NCI-H2081 (cell line): ENCODE data around the gene ZNF346.

Source experiments
- DNase-seq, 2 experiments: peaks; one replicate each; lab custom pipeline; 2025; lab: John Stamatoyannopoulos, UW

ZNF346 gene

DNA sequence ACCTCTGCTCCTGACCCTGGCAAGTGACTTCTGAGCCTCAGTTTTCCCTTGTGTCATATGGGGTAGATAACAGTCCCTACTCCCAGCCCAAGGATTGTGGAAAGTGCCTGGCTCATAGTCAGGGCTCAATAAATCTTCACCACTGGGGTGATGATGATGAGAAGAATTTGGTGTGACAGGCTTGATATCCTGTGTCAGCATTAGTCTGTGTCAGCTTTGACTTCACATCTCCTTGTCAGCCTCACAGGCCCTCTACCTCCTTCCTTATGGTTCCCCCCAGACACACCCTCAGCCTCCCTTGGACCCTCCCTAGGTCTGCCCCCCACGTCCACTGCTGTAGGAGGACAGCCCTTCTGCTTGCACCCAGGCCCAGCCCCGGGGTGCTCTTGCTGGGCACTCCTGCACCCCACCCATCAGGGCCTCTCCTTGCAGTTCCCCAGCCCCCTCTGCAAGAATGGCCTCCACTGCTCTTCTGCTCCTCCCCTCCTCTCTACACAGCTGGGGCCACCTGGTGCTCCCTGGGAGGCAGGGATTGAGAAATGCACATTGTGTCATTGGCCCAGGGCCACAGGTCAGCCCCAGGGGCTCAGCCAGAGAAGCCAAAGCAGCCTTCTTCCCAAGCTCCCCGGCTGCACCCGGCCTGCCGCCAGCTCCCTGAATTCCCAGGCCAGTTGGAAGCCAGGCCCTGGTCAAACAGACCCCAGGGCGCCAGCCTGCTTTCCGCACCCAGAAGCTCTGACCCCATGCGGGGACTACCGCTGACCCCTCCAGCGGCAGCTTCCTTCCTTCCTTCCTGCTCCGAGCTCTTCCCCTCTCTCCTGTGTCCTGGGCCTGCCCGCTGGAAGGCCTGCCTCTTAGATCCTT lies 72.0 kb downstream of the ZNF346 start:
- DNase-seq = no peak

DNA sequence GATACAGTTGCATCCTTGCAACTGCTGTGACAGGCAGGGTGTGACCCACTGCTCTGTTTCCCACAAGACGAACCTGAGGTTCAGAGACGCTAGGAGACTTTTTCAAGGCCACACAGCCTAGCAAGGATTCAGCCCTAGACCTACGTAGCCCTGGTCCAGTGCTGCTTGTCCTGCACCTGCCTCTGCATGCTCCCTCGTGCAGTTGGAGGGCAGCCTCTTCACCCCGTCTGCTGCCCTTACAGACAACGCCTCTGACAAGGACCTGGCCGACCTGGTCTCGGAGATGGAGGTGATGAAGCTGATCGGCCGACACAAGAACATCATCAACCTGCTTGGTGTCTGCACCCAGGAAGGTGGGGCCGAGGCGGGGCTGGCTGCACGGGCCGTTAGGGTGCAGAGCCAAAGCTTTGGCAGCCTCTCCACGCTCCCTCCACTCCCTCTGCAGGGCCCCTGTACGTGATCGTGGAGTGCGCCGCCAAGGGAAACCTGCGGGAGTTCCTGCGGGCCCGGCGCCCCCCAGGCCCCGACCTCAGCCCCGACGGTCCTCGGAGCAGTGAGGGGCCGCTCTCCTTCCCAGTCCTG lies 72.7 kb downstream of the ZNF346 start:
- no peak for DNase-seq

DNA sequence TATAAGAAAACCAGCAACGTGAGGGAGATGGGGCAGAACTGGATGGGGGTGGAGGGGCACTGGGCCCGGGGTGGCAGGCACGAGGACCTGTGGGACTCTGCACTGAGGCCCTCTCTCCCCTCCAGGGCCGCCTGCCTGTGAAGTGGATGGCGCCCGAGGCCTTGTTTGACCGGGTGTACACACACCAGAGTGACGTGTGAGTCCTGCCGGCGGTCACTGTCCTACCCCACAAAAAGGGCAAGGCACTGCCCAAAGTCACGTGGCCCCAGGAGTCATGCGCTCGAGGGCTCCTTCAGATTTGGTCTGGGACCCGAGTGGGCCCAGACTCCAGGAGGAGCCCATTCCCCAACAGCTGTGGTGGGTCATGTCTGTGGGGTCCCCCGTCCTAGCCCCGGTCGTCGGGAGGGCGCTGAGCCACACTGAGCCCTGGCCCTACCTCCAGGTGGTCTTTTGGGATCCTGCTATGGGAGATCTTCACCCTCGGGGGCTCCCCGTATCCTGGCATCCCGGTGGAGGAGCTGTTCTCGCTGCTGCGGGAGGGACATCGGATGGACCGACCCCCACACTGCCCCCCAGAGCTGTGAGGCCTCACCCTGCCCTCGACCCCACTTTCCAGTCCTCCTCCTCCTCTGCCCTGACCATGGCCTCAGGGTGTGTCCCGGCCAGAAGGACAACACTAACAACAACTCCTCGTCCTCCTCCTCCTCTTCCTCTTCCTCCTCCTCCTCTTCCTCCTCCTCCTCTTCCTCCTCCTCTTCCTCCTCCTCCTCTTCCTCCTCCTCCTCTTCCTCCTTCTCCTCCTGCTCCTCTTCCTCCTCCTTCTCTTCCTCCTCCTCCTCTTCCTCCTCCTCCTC lies 73.9 kb downstream of the ZNF346 start:
- DNase-seq = no peak

DNA sequence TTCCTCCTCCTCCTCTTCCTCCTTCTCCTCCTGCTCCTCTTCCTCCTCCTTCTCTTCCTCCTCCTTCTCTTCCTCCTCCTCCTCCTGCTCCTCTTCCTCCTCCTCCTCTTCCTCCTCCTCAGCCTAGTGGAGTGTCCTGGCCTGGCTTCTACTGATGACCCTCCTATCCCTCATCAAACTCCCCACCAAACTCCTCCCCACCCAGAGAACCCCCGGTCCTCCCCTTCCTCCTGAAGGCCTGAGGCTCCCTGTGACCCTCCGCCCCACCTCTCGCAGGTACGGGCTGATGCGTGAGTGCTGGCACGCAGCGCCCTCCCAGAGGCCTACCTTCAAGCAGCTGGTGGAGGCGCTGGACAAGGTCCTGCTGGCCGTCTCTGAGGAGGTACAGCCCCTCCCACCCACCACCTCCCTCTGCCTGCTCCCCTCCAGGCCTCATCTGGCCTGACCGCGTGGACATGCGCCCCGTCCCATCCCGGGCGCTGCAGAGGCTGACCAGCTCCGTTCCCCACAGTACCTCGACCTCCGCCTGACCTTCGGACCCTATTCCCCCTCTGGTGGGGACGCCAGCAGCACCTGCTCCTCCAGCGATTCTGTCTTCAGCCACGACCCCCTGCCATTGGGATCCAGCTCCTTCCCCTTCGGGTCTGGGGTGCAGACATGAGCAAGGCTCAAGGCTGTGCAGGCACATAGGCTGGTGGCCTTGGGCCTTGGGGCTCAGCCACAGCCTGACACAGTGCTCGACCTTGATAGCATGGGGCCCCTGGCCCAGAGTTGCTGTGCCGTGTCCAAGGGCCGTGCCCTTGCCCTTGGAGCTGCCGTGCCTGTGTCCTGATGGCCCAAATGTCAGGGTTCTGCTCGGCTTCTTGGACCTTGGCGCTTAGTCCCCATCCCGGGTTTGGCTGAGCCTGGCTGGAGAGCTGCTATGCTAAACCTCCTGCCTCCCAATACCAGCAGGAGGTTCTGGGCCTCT lies 74.8 kb downstream of the ZNF346 start:
- DNase-seq = no peak

DNA sequence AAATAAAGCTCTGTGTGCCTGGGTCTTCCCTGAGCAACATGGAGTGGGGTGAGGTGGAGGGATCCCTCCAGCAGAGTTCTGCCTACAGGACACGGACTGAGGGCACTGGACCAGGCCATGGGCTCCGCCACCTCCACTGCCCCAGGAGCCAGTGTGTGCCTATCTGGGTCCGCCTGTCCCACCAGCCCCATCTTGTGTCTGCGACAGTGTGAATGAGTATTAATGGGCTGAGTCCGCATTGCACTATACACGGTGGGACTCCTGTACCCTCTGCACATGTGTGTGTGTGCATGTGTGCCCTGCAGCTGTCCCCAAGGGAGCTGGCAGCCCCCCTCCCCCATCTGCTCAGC lies 75.6 kb downstream of the ZNF346 start:
- no peak for DNase-seq

DNA sequence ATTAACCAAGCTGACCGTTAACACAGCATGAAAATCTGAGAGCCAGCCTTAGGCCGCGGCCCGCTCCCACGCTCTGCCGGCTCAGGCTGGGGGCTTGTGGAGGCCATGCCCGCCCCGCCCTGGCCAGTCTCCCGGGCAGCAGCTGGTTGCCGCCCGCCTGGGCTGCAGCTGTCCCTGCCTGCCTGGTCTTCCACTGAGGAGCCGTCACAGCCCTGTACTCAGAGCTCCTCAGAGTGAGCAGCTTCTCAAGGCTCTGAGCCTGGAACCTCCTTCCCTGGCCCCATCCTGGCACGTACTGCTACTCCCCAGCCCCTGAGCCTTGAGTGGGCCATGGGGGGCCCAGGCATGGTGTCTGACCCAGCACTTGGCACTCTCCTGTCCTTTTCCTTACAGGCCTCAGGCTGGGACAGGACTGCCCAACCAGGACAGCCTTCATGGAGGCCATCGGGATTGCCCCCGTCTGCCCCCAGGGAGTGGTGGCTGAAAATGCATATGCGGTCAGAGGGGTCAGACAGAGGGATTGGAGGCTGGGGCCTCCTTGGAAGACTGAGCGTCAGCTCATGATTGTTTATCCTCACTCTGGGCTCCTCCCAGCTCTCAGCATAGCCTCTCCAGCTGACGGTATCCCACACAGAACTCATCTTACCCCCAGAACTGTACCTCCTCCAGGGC lies 76.1 kb downstream of the ZNF346 start:
- no peak for DNase-seq

DNA sequence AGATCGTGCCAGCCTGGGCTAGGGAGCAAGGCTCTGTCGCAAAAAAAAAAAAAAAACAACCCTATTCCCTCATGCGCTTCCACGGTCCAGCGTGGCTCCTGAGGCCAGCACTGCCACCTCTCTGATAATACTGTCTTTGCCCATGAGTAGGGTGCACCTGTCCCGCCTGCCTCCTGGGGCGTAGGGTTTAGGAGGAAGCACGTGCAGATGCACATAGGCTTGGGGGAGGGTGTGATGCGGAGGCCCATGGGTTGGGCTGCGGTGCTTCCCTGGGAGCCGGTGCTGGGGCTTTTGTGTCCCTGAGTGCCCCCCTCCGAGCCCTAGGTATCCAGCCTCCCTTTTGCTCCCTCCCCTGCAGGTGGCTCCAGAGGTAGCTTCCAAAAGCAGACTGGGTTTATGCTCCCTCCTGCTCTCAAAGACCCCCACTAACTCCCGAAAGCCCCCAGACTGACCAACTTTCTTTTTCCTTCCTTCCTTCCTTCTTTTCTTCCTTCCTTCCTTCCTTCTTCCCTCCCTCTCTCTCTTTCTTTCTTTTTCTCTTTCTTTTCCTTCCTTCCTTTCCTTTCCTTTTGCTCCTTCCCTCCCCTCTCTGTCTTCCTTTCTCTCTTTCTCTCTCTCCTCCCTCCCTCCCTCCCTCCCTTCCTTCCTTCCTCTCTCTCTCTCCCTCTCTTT lies 77.1 kb downstream of the ZNF346 start:
- DNase-seq = peak in 1 of 2 experiments; percentile 7

DNA sequence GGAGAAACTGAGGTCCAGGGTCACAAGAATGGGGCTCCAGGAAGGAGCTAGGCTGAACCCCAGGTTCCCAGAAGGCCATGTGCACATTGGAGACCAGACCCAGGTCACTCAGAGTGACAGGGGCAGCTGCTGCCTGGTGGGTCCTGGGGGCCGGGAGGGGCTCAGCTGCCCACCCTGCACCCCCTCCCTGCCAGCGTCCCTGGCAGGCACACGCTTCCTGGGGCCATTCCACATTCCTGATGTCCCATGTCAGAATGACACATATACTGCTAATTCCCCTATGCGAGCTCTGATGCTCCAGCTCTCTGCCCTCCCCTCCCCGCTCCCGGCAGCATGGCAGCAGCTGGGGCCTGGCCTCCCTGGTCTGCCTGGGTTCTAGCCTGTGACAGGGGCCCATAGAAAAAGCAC lies 78.2 kb downstream of the ZNF346 start:
- no peak for DNase-seq

DNA sequence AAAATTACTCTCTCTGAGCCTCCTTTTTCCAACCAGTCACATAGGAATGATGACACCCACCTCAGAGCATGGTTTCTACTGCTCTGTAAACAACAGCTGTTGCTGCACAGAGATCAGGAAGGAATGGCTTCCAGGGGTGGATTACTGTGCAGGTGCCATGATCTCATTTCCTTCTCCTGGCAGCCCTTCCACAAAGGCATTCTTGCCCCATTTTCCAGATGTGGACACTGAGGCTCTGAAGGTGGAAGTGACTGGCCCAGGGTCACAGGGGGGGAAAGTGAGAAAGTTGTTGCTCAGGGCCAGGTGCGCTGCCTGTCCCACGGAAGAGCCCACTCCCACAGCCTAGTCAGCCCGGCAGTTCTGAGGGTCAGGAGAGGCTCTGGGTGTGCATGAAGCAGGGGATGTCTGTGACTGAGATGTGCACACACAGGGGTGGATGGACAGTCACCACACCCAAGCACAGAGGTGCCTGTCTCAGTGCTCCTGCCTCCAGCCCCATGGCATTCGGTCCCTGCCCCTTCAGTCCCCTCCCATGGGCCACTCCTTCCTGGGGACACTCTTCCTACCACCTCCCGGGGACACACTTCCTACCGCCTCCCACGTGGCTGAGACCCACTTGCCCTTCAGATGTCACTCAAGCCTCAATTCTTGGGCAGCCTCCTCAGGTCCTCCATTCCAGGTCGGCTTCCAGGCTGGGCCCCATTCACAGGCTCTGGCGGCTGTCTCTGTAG lies 81.2 kb downstream of the ZNF346 start:
- peak in 1 of 2 experiments; percentile 16 for DNase-seq

DNA sequence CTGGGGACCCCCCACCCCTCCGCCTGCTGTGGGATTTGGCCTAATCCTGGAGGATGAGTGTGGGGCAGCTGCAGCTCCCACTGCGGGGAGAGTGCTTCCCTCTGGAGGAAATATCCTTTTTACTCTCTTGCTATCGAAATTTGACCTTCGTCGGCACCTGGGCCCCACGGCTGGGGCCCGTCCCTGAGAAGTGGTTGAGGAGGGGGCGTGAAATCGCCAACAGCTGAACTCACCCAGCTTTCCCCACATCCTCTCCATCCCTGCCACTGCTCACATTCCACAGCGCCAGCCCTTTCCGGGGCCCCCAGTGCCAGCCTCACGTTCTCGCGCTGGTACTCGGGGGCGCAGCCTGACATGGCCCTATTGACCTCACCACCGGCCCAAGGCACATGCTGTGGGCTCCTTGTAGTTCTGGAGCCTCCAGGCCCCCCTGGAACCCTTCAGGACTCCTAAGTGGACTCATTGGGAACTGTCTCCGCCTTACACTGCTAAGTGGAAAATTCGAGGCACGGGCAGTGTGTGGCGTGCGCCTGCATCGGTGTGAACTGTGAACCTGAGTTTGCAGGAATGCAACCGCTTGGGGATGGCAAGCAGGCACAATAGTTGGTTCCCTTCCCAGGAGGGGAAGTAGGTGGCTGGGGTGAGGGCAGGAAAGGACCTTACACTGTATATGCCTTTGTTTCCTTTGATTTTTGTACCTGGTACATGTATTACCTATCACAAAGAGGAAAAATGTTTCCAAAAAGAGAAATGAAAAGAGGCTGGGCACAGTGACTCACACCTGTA lies 83.4 kb downstream of the ZNF346 start:
- DNase-seq = no peak

DNA sequence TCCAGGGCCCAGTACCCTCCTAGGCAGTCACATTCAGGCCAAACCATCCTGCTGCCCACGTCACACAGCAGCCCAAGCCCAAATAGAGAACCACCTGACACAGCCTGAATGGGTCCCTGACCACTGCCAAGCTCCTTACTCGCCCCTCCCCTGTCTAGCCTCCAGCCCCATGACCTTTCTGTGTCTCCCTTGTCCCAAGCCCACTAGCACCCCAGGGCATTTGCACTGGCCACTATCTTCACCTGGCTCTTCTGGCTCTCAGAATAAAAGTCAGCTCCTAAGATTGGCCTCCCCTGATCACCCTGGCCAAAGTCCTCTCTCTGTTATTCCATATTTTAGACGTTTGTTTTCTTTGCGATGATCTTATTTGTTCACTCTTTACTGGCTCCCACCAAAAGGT lies 84.7 kb downstream of the ZNF346 start:
- no peak for DNase-seq

DNA sequence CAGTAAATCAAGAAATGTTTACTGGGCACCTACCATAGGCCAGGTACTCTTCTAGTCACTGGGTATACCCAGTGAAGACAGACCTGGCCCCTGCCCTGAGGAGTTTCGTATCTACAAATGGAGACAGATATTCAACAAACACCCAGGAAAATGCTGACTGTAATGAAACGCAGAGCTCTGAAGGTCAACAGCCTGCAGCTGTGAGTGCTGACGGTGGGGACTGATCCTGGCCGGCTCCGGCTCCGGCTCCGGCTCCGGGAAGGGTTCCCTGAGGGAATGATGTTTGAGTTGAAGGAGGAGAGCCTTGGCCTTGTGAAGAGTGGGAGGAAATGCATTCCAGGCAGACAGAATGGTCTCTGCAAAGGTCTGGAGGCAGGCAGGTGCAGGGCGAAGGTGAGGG lies 87.3 kb downstream of the ZNF346 start:
- DNase-seq = no peak

DNA sequence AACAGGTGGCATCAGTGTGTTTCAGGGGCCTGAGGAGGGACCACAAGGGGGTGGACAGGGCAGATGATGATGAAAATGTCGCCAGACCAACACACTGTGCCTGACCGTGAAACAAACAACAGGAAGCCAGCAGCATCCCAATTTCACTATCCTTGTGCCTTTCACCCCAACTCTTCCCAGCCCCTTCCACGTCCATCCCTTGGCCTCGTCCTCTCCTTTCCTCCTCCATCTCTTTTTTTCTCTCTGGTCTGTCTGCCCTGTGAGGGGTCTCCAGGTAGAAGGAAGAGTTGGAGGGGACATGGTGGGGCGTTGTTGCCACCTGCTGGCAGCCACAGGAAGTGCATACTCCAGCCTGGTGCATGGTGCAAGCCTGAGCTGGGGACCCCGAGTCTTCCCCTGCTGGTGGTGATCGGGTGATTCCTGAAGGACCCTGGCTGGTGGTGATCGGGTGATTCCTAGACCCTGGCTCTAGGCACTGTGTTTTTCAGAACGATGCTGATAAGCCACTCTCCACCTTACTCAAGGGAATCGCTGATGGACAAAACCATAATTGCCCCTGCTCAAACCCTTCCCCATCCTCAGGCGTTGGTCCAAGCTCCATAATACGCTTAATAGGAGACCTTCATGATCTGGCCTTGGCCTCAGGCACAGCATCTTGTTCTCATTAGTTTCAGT lies 89.4 kb downstream of the ZNF346 start:
- peak; percentile 53 to 61 for DNase-seq

DNA sequence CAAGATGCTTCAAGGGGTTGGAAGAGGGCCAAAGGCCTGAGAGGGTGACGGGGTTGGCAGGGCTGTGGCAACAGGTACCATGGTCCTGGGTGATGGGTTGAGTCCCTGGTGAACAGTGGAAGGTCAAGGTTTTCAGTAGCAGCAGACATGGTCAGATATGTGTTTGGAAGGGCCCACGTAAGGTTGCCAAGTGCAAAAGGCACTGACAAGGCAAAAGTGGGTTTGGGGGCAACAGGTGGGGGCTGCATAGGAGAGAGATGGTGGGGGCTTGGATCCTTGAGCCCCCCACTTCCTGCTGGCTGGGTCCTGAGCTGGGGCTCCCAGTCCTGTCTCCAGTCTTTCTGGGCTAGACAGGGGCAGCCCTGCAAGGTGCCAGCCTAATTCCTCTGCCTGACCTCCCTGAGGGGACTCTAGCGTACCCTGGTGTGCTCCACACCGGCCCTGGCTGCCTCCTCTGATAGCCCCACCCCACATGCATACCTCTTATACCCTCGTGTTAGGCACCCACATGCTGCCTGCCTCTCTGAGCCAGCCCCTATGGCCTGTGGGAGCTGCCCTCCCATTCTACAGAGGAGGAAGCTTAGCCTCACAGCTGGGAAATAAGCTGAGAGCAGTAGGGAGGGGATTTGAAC lies 90.2 kb downstream of the ZNF346 start:
- DNase-seq = no peak

DNA sequence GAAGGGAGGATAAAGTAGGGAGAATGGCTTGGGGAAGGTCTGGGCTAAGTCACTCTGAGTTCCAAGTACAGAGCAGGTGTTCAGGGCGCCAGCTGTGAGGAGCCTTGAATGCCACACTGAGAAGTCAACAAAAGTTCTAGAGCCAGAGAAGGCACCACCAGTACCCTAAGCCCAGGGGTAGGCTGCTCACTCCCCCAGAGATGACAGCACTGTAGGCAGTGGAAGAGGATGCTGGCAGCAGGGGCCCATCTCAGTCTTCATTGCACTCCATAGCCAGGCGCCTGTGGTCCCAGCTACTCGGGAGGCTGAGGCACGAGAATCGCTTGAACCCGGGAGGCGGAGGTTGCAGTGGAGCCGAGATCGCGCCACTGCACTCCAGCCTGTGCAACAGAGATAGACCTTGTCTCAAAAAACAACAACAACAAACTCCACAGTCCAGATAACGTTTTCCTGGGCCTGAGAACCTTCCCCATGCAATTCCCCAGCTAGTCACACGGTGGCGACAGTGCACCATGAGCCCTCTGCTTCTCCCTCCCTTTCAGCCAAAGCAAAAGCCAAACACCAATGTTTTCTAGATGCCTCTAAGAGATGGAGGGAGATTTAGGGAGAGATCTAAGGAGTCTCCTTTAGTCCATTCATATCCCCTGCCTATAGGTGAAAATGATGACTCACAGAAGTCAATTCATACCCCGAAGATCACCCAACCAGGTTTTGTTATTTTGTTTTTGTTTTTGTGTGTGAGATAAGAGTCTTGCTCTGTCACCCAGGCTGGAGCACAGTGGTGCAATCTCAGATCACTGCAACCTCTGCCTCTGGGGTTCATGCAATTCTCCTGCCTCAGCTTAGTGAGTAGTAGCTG lies 91.3 kb downstream of the ZNF346 start:
- peak; percentile 56 to 59 for DNase-seq

DNA sequence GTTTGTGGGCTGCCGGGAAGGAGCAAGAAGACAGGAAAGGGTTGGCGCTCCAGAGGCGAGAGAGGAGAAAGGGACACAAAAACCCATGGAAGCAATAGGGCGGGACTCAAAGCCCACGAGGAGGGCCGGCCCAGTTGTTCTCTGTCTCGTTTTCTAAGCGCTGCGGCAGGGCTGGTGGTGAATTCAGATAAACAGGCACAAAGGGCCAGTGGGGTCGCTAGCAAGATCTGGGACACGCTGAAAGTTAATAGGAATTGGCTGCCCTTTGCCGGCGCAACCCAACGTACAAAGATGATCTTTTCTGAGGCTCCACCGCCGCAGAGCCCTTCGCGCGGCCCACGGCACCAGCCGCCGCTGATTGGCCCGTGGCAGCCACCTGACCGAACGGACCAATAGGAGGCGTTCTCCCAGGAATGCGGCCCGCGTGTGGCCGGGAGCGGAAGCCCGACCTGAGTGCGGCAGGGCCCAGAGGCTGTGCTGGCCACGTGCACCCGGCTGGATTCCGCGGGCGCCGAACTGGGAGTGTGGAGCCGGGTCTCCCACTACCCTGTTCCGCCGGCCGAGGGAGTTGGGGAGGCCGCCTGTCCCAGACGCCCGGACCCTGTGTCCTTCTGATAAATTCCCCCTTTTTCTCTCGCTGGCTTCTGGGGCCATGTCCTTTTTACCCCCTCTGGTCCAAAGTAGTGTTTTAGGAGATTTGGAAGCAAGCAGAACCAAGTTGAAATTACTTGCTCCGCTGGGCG lies 94.3 kb downstream of the ZNF346 start:
- no peak for DNase-seq
